GM04504 (cell line): Measurements from ENCODE around the gene ARRB1.
"Not testable (repeated sequence)": the region's sequence is repeated elsewhere in the genome, so short reads cannot be mapped to it uniquely, and the experiment has no call there.

ENCODE experiments used
- DNase-seq: peaks from one replicate; pipeline ENCODE4 v3.0.0-alpha.2; 2012; ENCODE audit warnings: low read depth

ARRB1 gene

DNA sequence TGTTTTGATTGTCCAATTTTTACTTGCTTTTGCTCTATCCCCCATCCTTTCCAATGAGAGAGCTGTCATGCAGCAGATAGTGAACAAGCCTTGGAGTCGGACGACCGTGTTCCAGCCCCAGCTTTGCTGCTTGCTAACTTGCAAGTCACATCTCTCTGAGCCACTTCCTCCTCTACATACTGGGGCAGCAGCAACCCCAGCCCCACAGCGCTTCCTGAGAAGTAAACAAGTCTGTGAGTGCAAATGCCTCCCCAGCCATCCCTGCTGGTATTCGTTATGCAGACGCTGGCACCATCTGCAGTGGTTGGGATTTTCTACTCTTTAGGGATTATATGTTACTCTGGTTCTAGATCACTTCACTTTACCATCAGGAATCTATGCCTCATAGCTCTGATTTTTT, 75.9 kb downstream of the ARRB1 start:
- DNase-seq = no peak

GRCh38 chr11:75274716-75275115, 76.7 kb downstream of the ARRB1 start:
- DNase-seq = not testable (repeated sequence)

DNA sequence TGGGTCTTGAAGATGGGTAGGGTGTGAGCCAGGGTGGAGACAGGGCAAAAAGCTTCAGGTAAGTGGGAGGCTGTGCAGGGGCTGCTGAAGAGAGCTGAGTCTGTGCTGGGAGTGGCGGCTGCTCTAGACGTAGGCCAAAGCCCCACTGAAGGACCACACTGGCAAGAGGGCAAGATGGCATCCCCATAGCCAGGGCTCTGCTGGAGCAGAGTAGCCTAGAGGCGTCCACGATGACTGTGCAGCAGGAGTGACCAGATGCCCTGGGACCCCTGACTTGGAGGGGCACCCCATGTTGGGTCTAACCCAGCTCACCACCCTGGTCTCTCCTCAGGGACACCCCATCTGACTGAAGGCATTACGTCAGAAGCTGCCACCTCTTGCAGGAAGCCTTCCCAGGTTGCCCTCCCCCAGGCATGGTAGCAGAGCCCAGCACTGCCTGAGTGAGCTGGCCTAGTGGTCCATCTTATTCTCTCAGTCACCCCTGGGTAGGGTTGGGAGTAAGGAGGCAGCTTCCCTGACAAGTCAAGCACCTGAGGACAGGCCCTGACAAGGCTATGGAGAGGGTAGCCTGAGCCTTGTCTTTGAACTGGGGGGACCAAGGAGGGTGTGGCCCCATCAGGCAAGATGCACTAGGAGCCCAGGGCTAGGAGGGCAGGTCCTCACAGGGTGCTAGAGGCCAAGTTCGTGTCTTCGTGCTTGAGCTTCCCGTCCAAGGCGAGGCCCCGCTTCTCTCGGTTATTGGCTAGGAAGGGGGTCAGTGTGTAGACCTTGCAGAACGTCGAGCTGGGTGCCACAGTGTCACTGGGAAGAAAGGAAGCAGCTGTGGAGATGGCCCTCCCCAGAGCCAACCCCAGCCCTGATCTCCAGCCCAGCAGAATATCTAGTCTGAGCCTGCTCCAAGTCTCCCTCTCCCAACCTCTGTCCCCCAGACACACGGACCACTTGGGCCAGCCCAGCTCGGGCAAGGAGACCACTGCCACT, 77.8 kb downstream of the ARRB1 start:
- DNase-seq = no peak

DNA sequence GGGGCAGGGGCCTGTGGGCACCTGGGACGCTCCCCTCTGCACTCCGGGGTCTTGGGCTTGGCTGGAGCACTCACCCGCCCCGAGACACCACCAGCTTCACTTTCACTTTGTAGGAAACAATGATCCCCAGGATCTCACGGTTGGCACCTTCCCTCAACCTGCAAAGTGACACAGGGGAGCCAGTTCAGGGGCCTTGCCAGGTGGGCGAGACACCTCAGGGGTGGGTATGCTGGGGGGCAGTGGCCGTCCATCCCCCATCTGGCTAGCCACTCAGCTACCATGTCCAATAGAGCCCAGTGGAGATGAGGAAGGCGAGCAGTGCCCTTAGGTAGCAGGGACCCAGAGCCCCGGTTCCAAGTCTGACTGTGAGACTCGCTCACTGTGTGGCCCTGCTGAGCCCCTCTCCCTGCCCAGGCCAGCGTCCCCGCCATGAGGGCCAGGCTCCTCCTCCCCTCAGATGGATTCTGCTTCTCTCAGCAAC, 78.6 kb downstream of the ARRB1 start:
- no peak for DNase-seq

DNA sequence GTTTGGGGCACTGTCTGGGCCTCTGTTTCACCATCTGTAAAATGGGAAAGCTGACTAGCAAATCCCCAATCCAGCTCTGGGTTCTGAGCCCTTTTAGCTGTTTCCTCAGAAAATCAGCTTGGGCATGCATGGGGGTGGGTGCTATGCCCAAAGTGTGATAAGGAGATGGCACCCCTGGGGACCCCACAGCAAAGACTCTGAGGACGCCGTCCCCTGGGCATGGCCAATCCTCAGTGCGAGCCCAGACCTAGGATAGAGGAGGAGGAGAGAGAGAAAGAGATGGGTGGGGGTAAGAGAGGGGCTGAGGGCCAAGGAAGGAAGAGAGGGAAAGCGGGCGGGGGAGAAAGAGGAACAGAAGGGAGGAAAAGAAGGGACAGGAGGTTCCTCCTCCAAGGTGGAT, 79.1 kb downstream of the ARRB1 start:
- no peak for DNase-seq

GRCh38 chr11:75271730-75272129, 79.7 kb downstream of the ARRB1 start:
- no peak for DNase-seq

- DNase-seq = no peak
Observed at GRCh38 chr11:75270896-75271418, 80.5 kb downstream of the ARRB1 start.

- no peak for DNase-seq
Observed at GRCh38 chr11:75269896-75270295, 81.6 kb downstream of the ARRB1 start.

- DNase-seq = no peak
Observed at GRCh38 chr11:75269367-75269660, 82.1 kb downstream of the ARRB1 start.

DNA sequence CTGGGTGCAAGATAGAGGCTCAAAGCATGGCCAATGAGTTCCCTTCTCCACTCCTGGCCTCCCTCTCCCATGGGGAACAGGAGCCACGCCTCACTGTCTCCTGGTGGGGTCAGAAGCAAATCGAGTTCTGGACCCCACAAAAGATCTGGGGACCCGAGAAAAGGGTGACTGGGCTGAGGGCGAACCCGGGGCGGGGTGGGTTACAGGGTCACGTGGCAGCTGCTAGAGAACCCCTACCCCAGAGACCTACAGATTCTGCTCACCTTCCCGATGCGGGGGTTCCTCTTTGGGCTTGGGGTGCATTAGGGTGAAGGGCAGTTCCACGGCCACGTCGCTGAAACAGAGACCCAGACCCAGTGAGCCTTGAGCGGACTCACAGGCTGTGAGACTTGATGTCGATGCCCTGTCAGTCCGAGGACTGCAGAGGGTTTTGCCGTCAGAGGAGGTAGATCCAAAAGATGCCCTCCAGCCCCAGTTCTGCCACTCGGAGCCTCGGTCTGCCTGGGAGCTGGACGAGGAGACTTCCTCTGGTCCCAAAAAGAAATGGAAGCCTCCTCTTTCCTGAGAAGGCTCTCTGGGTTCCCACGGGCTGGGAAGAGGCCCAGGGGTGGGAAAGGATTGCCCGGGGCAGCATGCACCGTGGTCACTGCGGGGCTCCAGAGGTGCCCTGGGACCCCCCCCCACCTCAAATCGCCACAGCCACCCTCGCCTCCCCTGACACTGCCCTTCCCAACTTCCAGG, 82.7 kb downstream of the ARRB1 start:
- no peak for DNase-seq

- DNase-seq = no peak
Observed at GRCh38 chr11:75267171-75267970, 84.1 kb downstream of the ARRB1 start.

DNA sequence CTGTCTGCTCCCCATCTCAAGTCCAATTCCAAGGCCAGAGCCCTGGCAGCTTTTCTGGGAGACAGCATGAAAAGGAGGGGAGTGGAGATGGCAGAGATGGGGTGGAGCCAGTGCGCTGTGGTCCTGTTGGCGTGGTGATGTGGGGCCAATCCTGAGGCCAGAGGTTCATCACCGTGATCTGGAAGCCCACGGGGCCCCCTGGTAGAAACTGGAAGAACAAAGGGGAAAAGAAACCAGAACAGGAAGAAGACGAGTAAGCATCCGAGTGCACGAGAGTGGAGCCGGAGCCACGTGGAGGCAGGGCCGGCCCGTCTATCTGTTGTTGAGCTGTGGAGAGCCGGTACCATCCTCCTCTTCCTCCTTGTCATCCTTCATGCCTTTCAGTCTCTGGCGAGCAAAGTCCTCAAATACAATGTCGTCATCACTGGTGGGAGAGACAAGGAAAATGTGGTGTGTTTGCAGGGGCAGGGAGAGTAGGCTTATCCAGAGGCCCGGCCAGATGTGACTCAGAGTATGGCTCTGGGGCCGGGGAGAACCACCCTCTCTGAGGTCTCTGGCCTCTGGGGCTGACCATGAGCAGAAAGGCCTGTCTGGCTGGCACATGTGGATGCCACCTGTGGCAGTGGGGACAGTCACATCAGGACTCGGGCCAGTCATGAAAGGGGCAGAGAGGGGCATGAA, 85.5 kb downstream of the ARRB1 start:
- no peak for DNase-seq

DNA sequence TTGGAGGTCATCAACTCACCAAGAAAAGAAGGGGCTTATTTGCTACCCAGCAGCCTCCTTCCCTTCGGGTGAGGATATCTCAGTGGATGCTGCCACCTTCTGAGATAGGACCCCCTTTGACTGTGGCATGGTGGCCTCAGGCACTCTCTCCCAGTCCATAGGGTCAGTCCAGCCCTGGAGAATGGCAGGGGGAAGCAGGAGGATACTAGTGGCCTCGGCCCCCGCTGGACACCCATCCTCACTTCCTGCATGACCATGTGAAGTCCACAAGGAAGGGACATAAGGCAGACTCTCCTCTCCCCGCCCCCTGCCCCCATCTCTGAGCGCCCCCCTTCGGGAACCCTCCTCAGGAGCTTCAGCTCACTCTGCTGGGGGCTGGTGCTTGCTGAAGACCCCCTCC, 86.5 kb downstream of the ARRB1 start:
- no peak for DNase-seq

DNA sequence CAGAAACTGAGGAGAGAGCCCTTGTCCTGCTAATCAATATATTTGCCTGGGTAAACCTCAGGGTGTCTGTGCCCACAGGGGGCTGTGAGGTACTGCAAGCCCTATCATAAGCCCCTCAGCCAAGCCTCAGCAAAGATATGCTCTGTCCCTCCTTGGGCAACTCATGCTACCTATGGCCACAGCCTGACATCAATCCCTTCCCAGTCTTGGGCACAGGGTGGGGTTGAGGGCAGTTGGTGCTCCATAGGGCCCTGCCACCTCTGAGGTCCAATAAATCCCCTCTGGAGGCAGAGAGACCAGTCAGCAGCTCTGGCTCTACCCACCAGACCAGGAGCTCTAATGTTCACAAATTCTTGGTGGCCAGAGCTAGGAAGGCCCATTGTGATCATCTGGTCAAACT, 87.1 kb downstream of the ARRB1 start:
- no peak for DNase-seq

GRCh38 chr11:75263944-75264349, 87.5 kb downstream of the ARRB1 start:
- DNase-seq = no peak

GRCh38 chr11:75262961-75263852, 88.3 kb downstream of the ARRB1 start:
- DNase-seq = no peak

DNA sequence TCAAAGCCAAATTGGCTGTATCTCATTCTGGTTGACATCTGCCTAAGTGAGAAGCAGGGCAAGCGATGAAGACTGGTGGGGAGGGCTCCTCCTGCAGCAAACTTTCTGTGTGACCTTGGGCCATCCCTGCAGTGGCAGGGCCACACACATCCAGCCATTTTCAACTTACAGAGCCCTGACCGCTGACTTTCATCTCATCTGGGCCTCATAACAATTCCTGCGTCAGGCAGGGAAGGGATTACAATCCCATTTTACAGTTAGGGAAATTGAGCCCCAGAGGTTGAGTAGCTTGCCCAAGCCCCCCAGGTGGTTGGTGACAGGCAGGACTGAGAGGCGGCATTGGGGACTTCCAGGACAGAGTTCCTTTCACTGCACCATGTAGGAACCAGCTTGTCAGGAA, 89.0 kb downstream of the ARRB1 start:
- no peak for DNase-seq

DNA sequence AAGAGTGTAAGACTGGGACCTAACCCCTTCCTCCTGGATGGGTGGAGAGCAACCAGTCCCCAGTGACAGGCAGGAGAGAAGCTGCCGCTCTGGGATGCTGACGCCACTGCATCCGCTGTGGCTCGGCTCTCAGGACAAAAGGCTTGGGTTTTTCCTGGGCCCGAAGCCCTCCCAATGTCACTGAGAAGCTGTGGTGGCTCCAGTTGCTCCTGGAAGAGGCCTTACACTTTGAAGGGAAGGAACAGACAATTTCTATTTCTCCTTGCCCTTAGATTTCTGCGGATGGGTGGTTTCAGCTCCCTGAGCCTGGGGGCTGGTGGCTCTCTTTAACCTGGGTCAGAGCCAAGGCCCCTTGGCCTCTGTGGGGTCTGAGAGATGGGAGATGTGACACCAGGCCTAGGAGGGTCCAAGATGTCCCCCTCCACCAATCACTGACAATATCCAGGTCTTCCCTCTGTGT, 89.5 kb downstream of the ARRB1 start:
- no peak for DNase-seq

DNA sequence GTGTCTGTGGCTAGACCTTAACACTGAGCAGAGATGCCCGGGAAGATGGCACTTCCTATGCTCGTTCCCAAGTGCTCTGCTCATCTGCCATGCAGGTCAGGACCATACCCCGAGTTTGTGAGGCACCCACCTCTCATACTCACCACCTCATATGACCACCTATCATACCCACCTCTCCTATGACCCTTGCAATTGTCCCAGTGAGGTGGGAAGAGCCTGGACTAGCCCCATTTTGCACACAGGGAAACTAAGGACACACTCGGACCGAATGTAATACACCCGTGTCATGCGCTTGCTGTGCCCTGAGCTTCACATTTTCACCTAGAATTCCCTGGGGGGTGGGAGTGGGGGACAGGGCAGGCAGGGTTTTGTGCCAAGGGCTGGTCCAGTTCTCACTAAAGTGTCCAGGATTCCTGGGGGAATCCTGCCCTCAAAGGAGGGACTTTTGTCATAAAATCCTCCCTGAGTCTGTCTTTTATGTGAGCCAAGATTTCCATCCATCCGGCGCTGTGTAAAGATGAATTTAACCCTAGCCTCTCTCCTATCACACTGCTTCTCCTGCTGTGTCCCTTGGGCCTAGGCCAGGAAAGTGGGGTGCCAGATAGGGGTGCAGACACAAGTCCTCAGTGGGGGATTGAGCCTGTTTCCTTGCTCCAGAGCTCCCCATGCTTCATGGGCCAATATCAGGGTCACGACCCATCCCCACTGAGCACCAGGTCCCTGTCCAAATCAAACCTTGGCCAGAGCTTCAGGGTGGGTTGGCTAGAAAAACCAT, 90.9 kb downstream of the ARRB1 start:
- no peak for DNase-seq

GRCh38 chr11:75254326-75254725, 97.1 kb downstream of the ARRB1 start:
- DNase-seq = no peak
